ENCODE results near the gene OMG. TPM values are rescaled to one million over a fixed set of nuclear protein-coding genes. Genes with fewer than 3 reads are reported as not detected.

Gene OMG
- total RNA-seq, 2 experiments from 2014 or later = 0.44 to 0.47 TPM

DNA sequence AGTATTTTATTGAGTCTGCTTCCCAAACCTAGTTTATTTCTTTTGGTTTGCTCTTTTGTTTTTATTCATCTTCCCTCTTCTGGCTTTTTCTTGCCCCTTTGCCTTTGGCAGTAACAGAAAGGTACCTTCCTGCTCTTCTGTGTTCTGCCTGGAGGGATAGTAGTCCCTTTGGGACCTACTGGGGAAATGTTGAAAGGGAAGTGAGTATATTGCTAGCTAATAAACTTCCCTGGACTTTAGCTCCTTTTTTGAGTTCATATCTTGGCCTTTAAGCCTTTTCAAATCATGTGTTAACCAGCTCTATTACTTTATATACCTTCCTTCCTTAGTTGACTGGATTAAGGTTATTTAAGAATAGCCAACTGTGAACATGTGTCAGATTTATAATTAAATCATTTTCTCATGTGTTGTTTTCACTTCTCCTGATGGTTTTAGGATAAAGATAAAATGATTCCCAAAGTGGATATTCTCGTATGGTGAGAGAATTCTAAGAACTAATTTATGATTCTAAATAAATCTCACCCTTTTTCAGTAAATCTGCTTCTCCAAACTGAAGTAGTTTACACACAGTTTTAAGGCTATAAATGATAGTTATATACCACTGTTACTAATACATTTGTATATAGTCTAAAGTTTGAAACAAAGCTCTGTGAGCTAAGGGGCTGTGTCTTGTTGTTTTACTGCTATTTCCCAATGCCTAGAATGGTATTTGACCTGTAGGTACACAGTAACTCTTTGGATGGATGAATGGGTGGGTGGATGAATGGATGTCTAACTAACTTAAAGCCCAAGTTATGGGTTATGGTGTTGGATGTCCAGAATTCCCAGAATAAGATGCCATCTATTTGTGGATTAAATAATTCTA is 45.7 kb downstream of the OMG start:
- ChIA-PET POLR2A (interaction anchor here (0.5 to 1.5 kb wide), 2 partner anchors 58 to 67 kb away, joined by 3 read pairs; no protein-coding TSS in a partner anchor), CTCF (interaction anchor here (1.7 kb wide), 1 partner anchor 10 kb away, joined by 4 read pairs; no protein-coding TSS in a partner anchor)
- H3K27ac ChIP-seq (ENCODE audit: low read depth in 1 of 2, low read length in 2 of 2) = no peak overlapping the region
- Mint-ChIP-seq H3K4me1 (ENCODE audit: low read depth) (no peaks in the 10 kb centered on the region), H3K9me3 (no peaks in the 10 kb centered on the region), H3K36me3 (ENCODE audit: low read depth) (peaks cover 7% of the 10 kb centered on the region), H3K4me3 (no peak overlapping the region), H3K27ac (no peak overlapping the region), H3K27me3 (no peaks in the 10 kb centered on the region)
- intact Hi-C loops (cut with DNase I, micrococcal nuclease) = no loop called here
- H3K36me3 ChIP-seq (ENCODE audit: insufficient read depth, low read length) = no peaks in the 10 kb centered on the region
- TF ChIP-seq, protein P1, sequence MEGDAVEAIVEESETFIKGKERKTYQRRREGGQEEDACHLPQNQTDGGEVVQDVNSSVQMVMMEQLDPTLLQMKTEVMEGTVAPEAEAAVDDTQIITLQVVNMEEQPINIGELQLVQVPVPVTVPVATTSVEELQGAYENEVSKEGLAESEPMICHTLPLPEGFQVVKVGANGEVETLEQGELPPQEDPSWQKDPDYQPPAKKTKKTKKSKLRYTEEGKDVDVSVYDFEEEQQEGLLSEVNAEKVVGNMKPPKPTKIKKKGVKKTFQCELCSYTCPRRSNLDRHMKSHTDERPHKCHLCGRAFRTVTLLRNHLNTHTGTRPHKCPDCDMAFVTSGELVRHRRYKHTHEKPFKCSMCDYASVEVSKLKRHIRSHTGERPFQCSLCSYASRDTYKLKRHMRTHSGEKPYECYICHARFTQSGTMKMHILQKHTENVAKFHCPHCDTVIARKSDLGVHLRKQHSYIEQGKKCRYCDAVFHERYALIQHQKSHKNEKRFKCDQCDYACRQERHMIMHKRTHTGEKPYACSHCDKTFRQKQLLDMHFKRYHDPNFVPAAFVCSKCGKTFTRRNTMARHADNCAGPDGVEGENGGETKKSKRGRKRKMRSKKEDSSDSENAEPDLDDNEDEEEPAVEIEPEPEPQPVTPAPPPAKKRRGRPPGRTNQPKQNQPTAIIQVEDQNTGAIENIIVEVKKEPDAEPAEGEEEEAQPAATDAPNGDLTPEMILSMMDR (IDR thresholded peaks at IDR 0.05) = no peak
- DNase-seq = no peak
- ATAC-seq (ENCODE audit: poor library complexity) = no peak
- no peaks in the 10 kb centered on the region for H3K27me3 ChIP-seq (ENCODE audit: control insufficient read depth in 1 of 2, insufficient read depth in 2 of 2, low read length in 2 of 2)
- no peaks in the 10 kb centered on the region for H3K9me3 ChIP-seq (ENCODE audit: control insufficient read depth in 1 of 2, insufficient read depth in 1 of 2, low read length in 2 of 2)
- H3K4me3 ChIP-seq (ENCODE audit: low read length) = no peak overlapping the region
- H3K4me1 ChIP-seq (ENCODE audit: insufficient read depth, low read length) = no peaks in the 10 kb centered on the region

DNA sequence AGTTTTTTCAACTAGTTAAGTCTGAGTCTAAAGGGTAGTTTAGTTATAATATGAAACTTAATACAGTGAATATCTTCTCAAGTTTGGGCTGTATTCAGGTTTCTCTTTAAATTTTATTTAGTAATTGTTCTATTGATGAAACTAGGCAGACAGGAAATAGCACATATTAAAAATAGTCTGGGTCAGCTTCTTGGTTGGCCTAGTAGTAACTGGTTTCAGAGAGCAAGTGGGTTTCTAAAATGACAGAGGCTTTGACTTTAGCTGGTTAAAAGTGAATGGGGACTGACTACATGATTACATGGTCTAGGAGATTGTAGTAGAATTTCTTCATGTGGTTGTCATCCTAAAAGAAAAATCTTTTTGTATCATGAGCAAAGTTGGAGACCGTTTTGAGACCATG is 46.8 kb downstream of the OMG start:
- TF ChIP-seq, protein P1 (IDR thresholded peaks at IDR 0.05) = no peak
- ChIA-PET POLR2A (no interaction called here), CTCF (interaction anchor here (0.6 kb wide), 1 partner anchor 133 kb away, joined by 3 read pairs; no protein-coding TSS in a partner anchor)
- Histone ChIP-seq H3K36me3 (ENCODE audit: insufficient read depth, low read length) (no peaks in the 10 kb centered on the region), H3K9me3 (ENCODE audit: control insufficient read depth in 1 of 2, insufficient read depth in 1 of 2, low read length in 2 of 2) (no peaks in the 10 kb centered on the region), H3K4me3 (ENCODE audit: low read length) (no peak overlapping the region), H3K27ac (ENCODE audit: low read depth in 1 of 2, low read length in 2 of 2) (no peak overlapping the region), H3K27me3 (ENCODE audit: control insufficient read depth in 1 of 2, insufficient read depth in 2 of 2, low read length in 2 of 2) (no peaks in the 10 kb centered on the region), H3K4me1 (ENCODE audit: insufficient read depth, low read length) (no peaks in the 10 kb centered on the region)
- no peak for ATAC-seq (ENCODE audit: poor library complexity)
- no peak overlapping the region for H3K4me3 Mint-ChIP-seq
- intact Hi-C loops (cut with DNase I, micrococcal nuclease) = no loop called here
- no peaks in the 10 kb centered on the region for H3K27me3 Mint-ChIP-seq
- peaks cover 7% of the 10 kb centered on the region for H3K36me3 Mint-ChIP-seq (ENCODE audit: low read depth)
- DNase-seq = no peak
- no peaks in the 10 kb centered on the region for H3K4me1 Mint-ChIP-seq (ENCODE audit: low read depth)
- no peaks in the 10 kb centered on the region for H3K9me3 Mint-ChIP-seq
- no peak overlapping the region for H3K27ac Mint-ChIP-seq

DNA sequence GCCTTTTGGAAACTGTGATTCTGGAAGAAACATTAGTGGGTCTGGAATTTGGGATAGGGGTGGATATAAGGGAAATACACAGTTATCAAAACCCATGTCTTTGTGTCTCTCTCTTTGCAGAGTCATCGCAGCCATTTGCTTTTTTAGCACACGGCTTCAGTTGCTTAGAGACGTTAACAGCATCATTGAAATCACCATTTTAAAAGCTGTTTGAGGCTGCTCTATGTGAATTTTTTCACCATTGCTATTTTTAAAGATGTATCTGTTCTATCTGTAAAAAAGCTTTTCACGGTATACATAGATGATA is 47.3 kb downstream of the OMG start:
- ChIA-PET POLR2A (no interaction called here), CTCF (interaction anchor here (0.6 kb wide), 1 partner anchor 134 kb away, joined by 3 read pairs; no protein-coding TSS in a partner anchor)
- Mint-ChIP-seq H3K27me3 (no peaks in the 10 kb centered on the region), H3K9me3 (no peaks in the 10 kb centered on the region), H3K4me3 (no peak overlapping the region), H3K27ac (no peak overlapping the region), H3K4me1 (ENCODE audit: low read depth) (no peaks in the 10 kb centered on the region), H3K36me3 (ENCODE audit: low read depth) (peaks cover 7% of the 10 kb centered on the region)
- DNase-seq (no peak), ATAC-seq (ENCODE audit: poor library complexity) (no peak)
- no peaks in the 10 kb centered on the region for H3K4me1 ChIP-seq (ENCODE audit: insufficient read depth, low read length)
- no peak overlapping the region for H3K4me3 ChIP-seq (ENCODE audit: low read length)
- no peak overlapping the region for H3K27ac ChIP-seq (ENCODE audit: low read depth in 1 of 2, low read length in 2 of 2)
- intact Hi-C loops (cut with DNase I, micrococcal nuclease) = no loop called here
- TF ChIP-seq, protein P1 (IDR thresholded peaks at IDR 0.05) = no peak
- no peaks in the 10 kb centered on the region for H3K27me3 ChIP-seq (ENCODE audit: control insufficient read depth in 1 of 2, insufficient read depth in 2 of 2, low read length in 2 of 2)
- no peaks in the 10 kb centered on the region for H3K9me3 ChIP-seq (ENCODE audit: control insufficient read depth in 1 of 2, insufficient read depth in 1 of 2, low read length in 2 of 2)
- H3K36me3 ChIP-seq (ENCODE audit: insufficient read depth, low read length) = no peaks in the 10 kb centered on the region
